Endometrial microvascular endothelial cells (primary cell): ENCODE results near the gene SH3D21. TPM values are rescaled to one million over a fixed set of nuclear protein-coding genes. Genes with fewer than 3 reads are reported as not detected.

ENCODE experiments used
- total RNA-seq: library from RNA; depleted of rRNA; stranded (reverse); fragments of >200 nt; gene quantifications from one replicate; pipeline ENCODE4 v1.2.3, GENCODE V29; 2015; ENCODE audit errors: inconsistent ontology term

SH3D21 gene
- total RNA-seq, 1 donor from 2014 or later = 0.84 TPM

Other genes starting within 250 kb of the SH3D21 start
- not detected for gene TEKT2, start 222.3 kb upstream of the SH3D21 start, total RNA-seq
- 59.1 TPM for gene ADPRS, start 217.5 kb upstream of the SH3D21 start, total RNA-seq
- 3.9 TPM for gene COL8A2, start 181.1 kb upstream of the SH3D21 start, total RNA-seq
- 148 TPM for gene TRAPPC3, start 156.9 kb upstream of the SH3D21 start, total RNA-seq
- 199 TPM for gene MAP7D1, start 150.2 kb upstream of the SH3D21 start, total RNA-seq
- gene THRAP3, start 81.9 kb upstream of the SH3D21 start, total RNA-seq = 124 TPM
- gene EVA1B, start 17.3 kb downstream of the SH3D21 start, total RNA-seq = 86.7 TPM
- 29.4 TPM for gene STK40, start 79.6 kb downstream of the SH3D21 start, total RNA-seq
- gene LSM10, start 91.5 kb downstream of the SH3D21 start, total RNA-seq = 68.4 TPM
- 7.9 TPM for gene OSCP1, start 144.1 kb downstream of the SH3D21 start, total RNA-seq
- 85.2 TPM for gene MRPS15, start 158.0 kb downstream of the SH3D21 start, total RNA-seq
- gene CSF3R, start 176.5 kb downstream of the SH3D21 start, total RNA-seq = not detected